Islet precursor cell (in vitro differentiated cells): ENCODE measurements around the gene HECW1.
"Not testable (repeated sequence)": the region's sequence is repeated elsewhere in the genome, so short reads cannot be mapped to it uniquely, and the experiment has no call there.

Experiments used
- DNase-seq: peaks from one replicate; pipeline ENCODE4 v3.0.0-alpha.2; 2018

HECW1 gene

DNA sequence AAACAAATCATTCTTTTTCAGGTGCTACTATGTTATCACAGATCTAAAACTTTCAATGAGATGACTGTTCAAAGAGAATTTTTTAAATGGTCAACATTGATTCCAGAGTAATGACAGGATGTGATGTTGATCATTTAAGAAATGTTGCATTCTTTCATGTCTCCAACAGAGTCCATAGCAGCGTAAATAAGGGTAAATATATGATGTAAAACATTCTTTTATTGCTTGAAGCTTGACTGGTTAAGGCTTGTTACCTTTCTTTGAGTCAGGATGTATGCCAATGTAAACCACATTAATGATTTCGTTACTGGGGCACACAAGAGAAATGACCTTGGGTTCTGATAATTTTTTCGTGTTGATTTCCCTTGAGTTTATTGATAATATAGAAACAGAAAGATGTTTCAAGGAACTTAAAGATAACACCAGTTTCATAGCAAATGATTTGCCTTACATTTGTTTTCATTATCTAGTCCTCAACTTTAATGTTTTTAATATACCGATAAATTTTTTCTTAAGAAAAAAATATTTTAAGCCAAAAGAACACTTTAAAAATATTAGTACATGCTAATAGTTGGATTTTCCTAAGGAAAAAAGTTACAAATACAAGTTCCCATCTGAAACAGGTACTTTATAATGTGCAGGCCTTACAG is 473.9 kb downstream of the HECW1 start:
- no peak for DNase-seq

DNA sequence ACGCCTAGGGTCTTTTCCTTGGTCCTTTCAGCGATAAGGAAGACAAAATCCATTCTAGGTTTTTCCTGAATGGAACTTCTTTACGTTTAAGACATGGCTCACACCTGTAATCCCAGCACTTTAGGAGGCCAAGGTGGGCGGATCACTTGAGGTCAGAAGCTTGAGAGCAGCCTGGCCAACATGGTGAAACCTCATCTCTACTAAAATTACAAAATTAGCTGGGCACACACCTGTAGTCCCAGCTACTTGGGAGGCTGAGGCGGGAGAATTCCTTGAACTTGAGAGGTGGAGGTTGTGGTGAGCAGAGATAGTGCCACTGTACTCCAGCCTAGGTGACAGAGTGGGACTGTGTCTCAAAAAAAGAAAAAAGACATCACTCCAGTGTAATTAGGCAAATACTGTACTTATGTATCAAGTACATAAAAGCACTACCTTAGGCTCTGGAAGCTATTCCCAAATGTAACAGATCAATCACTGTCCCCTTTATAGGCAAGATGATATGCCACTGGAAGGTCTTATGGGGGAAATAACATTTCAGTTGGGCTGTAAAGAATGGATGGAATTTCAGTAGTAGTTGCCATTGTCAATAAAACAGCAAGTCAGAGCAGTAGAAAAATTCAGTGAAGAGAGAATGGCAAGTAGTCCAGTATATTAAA is 476.2 kb downstream of the HECW1 start:
- DNase-seq: no peak

DNA sequence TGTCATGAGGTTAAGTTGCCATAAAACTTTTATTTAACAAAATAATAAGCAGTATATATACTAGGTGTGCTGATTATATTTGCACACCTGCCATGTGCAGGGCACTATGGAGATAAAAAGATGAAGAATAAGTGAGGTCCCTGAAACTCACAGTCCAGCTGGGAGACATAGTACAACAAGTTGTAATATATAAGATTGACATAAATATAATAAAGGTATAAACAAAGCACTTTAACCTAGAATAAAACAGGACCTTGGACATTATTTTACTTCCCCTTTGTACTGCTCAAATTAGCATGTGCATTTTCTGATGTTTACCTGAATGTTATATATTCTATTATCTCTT is 476.7 kb downstream of the HECW1 start:
- DNase-seq: no peak

DNA sequence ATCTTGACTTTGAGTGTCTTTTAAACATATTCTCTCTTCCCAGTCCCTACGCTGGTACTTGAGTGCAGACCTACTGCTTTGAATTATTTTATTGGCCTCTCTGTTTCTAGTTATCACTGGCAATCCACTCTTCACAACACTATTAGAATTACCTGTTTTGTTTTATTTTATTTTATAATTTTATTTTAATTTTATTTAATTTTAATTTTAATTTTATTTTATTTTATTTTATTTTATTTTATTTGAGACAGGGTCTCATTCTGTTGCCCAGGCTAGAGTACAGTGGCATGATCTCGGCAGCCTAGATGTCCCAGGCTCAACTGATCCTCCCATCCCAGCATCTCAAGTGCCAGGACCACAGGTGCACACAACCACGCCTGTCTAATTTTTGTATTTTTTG is 477.3 kb downstream of the HECW1 start:
- DNase-seq: no peak

DNA sequence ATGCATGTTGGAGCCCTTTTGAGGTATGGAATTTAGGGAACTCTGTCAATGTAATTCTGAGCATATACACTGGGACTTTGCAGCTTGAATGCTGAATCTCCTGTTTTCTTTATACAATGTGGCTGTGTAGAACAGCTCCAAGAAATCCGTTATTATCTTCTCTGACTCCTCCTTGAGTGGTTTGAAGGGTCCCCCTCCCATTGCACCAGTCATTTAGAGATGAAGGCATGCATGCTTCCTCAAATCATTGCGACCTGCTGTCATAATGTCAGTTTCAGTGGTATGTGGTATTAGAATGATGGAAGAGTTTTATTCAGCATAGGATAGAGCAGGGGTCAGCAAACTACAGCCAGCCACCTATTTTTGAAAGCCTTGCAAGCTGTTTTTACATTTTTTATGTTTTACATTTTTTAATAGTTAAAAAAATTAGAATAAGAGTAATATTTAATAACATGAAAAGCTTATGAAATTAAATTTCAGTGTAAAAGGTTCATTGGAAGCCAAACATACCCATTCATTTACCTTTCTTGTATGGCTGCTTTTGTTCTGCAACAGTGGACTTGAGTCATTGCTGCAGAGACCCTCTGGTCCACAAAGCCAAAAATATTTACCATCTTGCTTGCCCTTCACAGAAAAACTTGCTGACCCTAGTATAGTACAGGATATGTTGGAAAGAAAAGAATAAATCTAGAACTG is 478.6 kb downstream of the HECW1 start:
- no peak for DNase-seq

DNA sequence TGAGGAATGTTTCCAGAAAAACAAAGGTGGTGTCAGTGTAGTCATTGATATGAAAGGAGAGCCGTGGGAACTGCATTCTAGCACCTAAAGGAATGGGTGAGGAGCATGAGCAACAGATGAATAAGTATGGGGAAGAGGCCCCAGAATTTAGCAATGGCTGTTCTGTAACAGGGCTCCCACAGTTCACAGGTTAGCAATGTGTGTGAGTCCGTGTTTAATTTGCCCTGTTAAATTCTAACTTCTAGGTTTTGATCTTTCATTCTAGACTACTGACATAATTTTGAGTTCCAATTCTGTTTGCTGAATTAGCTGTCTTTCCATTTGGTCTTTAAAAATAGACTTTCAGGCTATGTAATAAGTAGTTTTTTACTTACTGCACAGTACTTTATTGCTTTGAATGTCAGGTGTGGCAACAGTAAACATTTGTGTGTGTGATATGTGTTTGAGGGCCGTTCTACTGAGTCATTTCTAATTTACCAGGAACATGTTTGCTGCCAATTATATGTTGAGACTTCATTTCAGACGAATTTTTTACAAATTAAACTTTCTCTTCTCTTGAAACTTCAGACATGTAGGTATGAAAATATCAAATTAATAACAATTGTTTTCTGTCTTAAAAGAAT is 479.2 kb downstream of the HECW1 start:
- DNase-seq: no peak

DNA sequence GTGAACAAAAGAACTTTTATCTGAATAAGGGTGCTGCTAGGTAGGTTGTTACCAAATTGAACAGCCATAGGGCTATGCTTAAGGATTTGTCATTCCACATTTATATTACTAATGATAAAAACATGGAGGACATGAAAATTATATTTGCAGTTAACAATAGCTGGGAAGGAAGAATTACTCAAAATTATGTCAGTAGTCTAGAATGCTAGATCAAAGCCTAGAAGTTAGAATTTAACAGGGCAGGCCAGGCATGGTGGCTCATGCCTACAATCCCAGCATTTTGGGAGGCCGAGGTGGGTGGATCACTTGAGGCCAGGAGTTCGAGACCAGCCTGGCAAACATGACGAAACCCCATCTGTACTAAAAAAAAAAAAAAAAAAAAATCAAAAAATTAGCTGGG is 479.9 kb downstream of the HECW1 start:
- DNase-seq: no peak

DNA sequence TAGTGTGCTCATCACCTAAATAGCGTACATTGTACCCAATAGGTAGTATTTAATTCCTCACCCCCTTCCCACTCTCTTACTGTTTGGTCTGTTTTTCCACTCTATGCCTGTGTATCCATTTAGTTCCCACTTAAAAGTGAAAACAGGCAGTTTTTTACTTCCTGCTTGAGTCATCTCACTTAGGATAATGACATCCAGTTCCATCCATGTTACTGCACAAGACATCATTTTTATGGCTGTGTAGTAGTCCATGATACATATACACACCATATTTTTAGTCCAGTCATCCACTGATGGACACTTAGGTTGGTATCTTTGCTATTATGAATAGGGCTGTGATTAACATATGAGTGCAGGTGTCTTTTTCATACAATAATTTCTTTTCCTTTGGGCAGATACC is 480.6 kb downstream of the HECW1 start:
- DNase-seq: no peak

DNA sequence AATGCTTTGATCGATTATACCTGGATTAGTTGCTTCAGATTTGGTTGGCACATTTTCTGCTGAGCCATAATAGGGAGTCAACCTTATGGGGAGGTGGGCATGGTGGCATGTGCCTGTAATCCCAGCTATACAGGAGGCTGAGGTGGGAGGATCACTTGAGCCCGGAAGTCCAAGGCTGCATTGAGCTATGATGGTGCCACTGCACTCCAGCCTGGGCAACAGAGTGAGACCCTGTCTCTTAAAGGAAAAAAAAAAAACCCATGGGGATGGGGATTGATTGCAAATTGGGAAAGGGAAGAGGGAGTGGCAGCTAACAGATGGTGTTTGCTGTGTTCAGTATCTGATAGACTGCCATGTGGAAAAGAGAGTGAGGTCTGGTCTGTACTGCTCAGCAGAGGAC is 481.6 kb downstream of the HECW1 start:
- DNase-seq: no peak

DNA sequence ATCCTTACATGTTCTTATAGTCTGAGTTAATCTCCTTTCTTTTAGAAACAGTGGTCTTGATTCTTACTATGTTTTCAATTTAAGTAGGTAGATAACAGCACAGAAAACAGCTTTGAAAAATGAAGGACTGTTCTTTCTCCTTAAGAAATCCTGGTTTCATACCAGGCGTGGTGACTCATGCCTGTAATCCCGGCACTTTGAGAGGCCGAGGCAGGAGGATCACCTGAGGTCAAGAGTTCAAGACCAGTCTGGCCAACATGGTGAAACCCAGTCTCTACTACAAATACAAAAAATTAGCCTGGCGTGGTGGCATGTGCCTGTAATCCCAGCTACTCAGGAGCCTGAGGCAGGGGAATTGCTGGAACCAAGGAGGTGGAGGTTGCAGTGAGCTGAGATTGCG is 484.0 kb downstream of the HECW1 start:
- not testable (repeated sequence) for DNase-seq

DNA sequence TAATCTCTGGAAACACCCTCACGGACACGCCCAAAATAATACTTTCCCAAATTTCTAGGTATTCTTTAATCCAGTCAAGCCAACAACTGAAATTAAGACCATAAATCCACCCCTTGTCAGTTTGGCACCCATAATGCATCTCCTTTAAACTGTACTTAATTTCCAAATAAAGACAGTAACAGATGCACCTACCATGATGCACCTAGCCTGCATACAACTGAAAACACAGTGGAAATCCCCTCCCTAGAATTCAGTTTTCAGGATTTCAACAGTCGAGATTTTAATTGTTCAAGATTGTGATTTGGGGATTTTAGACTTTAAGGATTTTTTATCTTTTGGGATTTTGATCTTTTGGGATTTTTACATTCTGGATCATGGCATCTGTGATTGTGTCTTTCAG is 487.6 kb downstream of the HECW1 start:
- no peak for DNase-seq

DNA sequence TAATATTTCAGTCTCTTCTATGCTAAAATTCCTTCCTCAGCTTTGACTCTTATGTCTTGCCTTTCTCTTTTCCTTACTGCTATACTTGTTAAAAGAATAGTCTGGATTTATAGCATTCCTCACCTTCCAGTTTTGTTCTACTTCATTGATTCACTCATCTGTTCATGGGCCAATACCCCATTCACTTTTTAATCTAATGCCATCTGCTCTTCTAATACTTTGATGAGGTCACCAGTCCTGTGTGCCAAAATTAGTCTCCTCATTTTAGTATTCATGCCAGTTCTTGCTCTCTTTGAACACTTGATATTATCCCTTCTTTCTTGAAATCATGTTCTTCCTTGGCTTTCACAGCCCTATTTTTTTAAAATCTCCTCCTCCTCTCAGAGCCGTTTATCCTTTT is 489.8 kb downstream of the HECW1 start:
- DNase-seq: no peak

DNA sequence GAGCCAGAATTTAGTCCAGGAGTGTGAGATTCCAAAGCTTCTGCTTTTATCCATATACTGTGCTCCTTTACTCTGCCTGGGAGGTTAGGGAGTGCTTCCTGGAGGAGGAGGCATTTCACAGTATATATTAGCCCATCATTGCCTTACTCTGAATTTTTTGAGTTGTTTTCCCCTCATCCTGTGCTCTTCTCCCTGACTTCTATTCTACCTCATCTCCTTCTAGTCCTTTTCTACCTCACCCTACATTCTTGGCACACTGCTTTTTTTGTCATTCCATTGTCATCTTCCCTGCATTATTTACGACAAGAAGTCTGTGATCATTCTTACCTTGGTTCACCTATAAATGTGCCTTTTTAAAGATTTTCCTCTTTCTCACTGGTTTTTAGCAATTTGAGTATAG is 491.8 kb downstream of the HECW1 start:
- DNase-seq: no peak

DNA sequence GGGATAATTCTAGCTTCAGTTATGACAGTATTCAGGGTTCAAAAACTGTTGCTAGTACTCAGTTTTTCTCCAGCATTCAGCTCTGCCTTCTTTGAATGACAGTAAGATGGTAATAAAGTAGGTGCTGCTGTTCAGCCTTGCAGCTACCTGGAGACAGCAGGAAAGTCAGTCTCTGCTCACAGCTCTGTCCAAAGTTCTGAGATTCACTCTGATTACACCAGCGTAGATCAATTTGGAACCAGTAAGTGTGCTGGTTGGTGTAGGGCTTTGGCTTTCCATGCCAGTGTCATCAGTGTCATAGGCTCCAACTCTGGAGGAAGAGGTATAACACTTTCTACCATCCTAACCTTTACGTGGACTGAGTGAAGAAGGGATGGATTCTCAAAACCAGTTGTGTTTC is 496.6 kb downstream of the HECW1 start:
- no peak for DNase-seq

DNA sequence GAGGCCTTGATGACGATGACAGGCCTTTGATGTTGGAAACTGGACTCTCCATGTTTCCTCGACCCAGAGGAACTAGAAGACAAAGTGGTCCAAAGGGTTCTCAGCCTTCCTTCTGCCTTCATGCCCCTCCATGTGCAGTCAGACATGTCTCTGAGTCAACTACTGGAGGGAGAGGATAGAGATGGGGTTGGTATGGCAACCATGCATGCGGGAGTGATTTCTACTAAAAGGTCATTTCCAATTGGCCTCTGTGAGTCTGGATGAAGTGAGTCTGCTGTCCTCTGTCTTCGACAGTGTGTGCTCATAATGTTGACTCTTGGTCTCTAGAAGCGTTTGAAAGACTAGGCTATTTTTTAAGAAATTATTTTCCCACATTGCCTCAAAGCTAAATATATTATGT is 499.7 kb downstream of the HECW1 start:
- DNase-seq: no peak

DNA sequence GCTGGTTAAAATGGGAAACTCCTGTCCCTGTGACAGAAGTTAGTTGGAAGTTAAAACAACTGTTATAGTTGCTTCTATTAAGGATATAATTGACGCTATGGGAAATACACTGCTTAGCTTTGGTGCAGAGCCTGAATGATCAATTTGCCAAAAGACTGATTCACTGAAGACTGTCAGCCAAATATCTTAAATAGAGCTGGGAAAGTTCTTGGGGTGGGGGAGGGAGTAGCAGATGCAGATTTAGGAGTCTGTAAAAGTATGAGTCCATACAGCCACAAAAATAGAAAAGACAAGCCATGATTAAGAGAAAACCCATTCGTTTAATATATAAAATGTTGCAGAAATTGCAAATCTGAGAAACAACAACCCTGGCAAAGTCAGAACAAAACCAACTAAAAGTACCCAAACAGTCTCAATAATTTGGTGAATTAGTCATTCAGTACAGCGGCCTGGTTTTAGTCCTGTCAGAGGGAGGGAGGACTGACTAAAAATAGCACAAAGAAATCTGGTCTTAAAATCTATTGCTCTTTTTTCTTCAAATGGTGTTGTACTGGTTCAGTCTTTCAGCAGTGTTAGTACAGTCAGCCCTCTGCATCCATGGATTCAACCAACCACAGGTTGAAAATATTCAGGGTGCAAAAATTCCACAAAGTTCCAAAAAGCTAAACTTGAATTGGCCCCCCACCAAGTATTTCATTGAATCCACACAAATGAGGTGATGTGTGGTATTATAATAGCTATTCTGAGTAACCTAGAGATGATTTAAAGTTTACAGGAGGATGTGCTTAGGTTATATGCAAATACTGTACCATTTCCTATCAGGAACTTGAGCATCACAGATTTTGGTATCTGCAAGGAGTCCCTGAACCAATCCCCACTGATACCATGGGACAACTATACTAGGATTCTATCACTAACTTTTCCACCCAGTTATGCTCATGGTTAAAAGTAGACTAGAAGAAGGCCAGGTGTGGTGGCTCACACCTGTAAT is 500.4 kb downstream of the HECW1 start:
- DNase-seq: no peak
